GM19023 (cell line): Measurements from ENCODE around the gene PLEKHM3.

Experiments used
- ATAC-seq: cut with Tn5 transposase; IDR thresholded peaks from one replicate; pipeline ENCODE4 v1.9.1; 2021; ENCODE audit warnings: mild to moderate bottlenecking, moderate library complexity; ENCODE audit not compliant: unreplicated experiment

Gene PLEKHM3

GRCh38 chr2:208025037-208025813 is at the start of gene PLEKHM3:
Gene PLEKHM3 (minus strand): TSS chr2:208025527. CDS start chr2:208001639, 23,888 bp downstream.
- peak; percentile 96 for ATAC-seq

- ATAC-seq, result no peak
These were observed 49.5 kb upstream of the PLEKHM3 start for GRCh38 chr2:208074610-208075356.

- peak; percentile 86 for ATAC-seq
These were observed 47.0 kb upstream of the PLEKHM3 start for GRCh38 chr2:208072250-208072892.

GRCh38 chr2:208069186-208069585 is 43.9 kb upstream of the PLEKHM3 start:
- ATAC-seq, result no peak

- no peak for ATAC-seq
These were observed 40.7 kb upstream of the PLEKHM3 start for GRCh38 chr2:208066016-208066415.

GRCh38 chr2:208065476-208065875 is 40.1 kb upstream of the PLEKHM3 start:
- no peak for ATAC-seq

- peak; percentile 93 for ATAC-seq
These were observed 39.1 kb upstream of the PLEKHM3 start for GRCh38 chr2:208064220-208064961.

- no peak for ATAC-seq
These were observed 37.6 kb upstream of the PLEKHM3 start for GRCh38 chr2:208062961-208063360.

- ATAC-seq, result no peak
These were observed 36.8 kb upstream of the PLEKHM3 start for GRCh38 chr2:208062113-208062512.

GRCh38 chr2:208057108-208057507 is 31.8 kb upstream of the PLEKHM3 start:
- no peak for ATAC-seq

- ATAC-seq, result no peak
These were observed 24.1 kb upstream of the PLEKHM3 start for GRCh38 chr2:208049441-208049840.

- no peak for ATAC-seq
These were observed 23.7 kb upstream of the PLEKHM3 start for GRCh38 chr2:208049006-208049405.

- ATAC-seq, result no peak
These were observed 22.5 kb upstream of the PLEKHM3 start for GRCh38 chr2:208047840-208048239.

- ATAC-seq, result no peak
These were observed 21.4 kb upstream of the PLEKHM3 start for GRCh38 chr2:208046686-208047085.

- no peak for ATAC-seq
These were observed 17.1 kb upstream of the PLEKHM3 start for GRCh38 chr2:208042450-208042849.

- no peak for ATAC-seq
These were observed 16.7 kb upstream of the PLEKHM3 start for GRCh38 chr2:208042041-208042440.

GRCh38 chr2:208040199-208041171 is 15.2 kb upstream of the PLEKHM3 start:
- peak; percentile 88 for ATAC-seq

GRCh38 chr2:208039376-208040110 is 14.2 kb upstream of the PLEKHM3 start:
- ATAC-seq, result no peak
